Hematopoietic multipotent progenitor cell (in vitro differentiated cells): ENCODE results near the gene SCRT2. TPM values are rescaled to one million over a fixed set of nuclear protein-coding genes. Genes with fewer than 3 reads are reported as not detected.
"Not testable (repeated sequence)": the region's sequence is repeated elsewhere in the genome, so short reads cannot be mapped to it uniquely, and the experiment has no call there.

ENCODE experiments used
- DNase-seq, 3 donors: peaks; one replicate each; pipeline ENCODE4 v3.0.0-alpha.2; 2011 to 2015; ENCODE audit warnings: low read depth in 2 of 3, low spot score in 2 of 3
- total RNA-seq: library from RNA; depleted of rRNA; stranded (reverse); fragments of >200 nt; gene quantifications from one replicate; pipeline ENCODE4 v1.2.3, GENCODE V29; 2012

SCRT2 gene
- total RNA-seq, 1 donor = not detected

- no peak for DNase-seq
Observed at GRCh38 chr20:701401-702129, 26.0 kb upstream of the SCRT2 start.

GRCh38 chr20:699811-700338 lies 24.3 kb upstream of the SCRT2 start:
- DNase-seq = no peak

- no peak for DNase-seq
Observed at GRCh38 chr20:699342-699741, 23.7 kb upstream of the SCRT2 start.

GRCh38 chr20:698276-698675 lies 22.7 kb upstream of the SCRT2 start:
- DNase-seq = no peak

- DNase-seq = no peak
Observed at GRCh38 chr20:697826-698225, 22.2 kb upstream of the SCRT2 start.

- no peak for DNase-seq
Observed at GRCh38 chr20:695165-695866, 19.7 kb upstream of the SCRT2 start.

- no peak for DNase-seq
Observed at GRCh38 chr20:694496-694895, 18.9 kb upstream of the SCRT2 start.

- DNase-seq = not testable (repeated sequence)
Observed at GRCh38 chr20:693786-694185, 18.2 kb upstream of the SCRT2 start.

GRCh38 chr20:692044-692443 lies 16.4 kb upstream of the SCRT2 start:
- DNase-seq = no peak

- no peak for DNase-seq
Observed at GRCh38 chr20:689947-690346, 14.3 kb upstream of the SCRT2 start.

GRCh38 chr20:689348-689747 lies 13.7 kb upstream of the SCRT2 start:
- DNase-seq = no peak

- no peak for DNase-seq
Observed at GRCh38 chr20:688809-689212, 13.2 kb upstream of the SCRT2 start.

- no peak for DNase-seq
Observed at GRCh38 chr20:687468-688203, 12.0 kb upstream of the SCRT2 start.

- no peak for DNase-seq
Observed at GRCh38 chr20:684676-685319, 9.2 kb upstream of the SCRT2 start.

- DNase-seq = no peak
Observed at GRCh38 chr20:682123-682522, 6.5 kb upstream of the SCRT2 start.

GRCh38 chr20:680638-681187 lies 5.1 kb upstream of the SCRT2 start:
- DNase-seq = no peak

- no peak for DNase-seq
Observed at GRCh38 chr20:677957-678356, 2.4 kb upstream of the SCRT2 start.

- DNase-seq = no peak
Observed at GRCh38 chr20:676967-677366, 1.4 kb upstream of the SCRT2 start.

GRCh38 chr20:676315-676937 lies 824 bp upstream of the SCRT2 start:
- DNase-seq = peak in 1 of 3 donors; percentile 40

GRCh38 chr20:675033-675452 lies 559 bp downstream of the SCRT2 start:
- no peak for DNase-seq
